GM06990 (cell line): ENCODE results near the gene ICE2.

Source experiments
- DNase-seq: peaks from one replicate; pipeline ENCODE4 v3.0.0-alpha.2; 2011; ENCODE audit not compliant: insufficient read length; ENCODE audit errors: extremely low read depth
- H3K27me3 ChIP-seq: replicated peaks from 2 replicates; pipeline ENCODE4 v1.6.0; 2011; ENCODE audit warnings: low read length; ENCODE audit not compliant: control insufficient read depth, insufficient read depth
- H3K36me3 ChIP-seq: 2 replicates; pipeline ENCODE4 v1.5.1; 2011; ENCODE audit warnings: low read length; ENCODE audit not compliant: control insufficient read depth, insufficient read depth
- H3K4me3 ChIP-seq: replicated peaks from 2 replicates; pipeline ENCODE4 v1.5.1; 2011; ENCODE audit warnings: low read depth, mild to moderate bottlenecking, control low read depth, low read length
- CTCF ChIP-seq: IDR thresholded peaks from 2 replicates; pipeline ENCODE4 v1.5.1; 2011; ENCODE audit warnings: low read length, control low read depth, mild to moderate bottlenecking, inconsistent platforms; ENCODE audit not compliant: insufficient read depth, poor library complexity, severe bottlenecking

Gene ICE2

GRCh38 chr15:60425461-60425860, 53.5 kb downstream of the ICE2 start:
- H3K4me3 ChIP-seq: no peak overlapping the region
- peaks cover 5% of the 10 kb centered on the region for H3K36me3 ChIP-seq
- no peak for TF ChIP-seq CTCF
- H3K27me3 ChIP-seq: no peaks in the 10 kb centered on the region
- no peak for DNase-seq

GRCh38 chr15:60424006-60424405, 54.9 kb downstream of the ICE2 start:
- no peak overlapping the region for H3K4me3 ChIP-seq
- H3K27me3 ChIP-seq: no peaks in the 10 kb centered on the region
- DNase-seq: no peak
- H3K36me3 ChIP-seq: peaks cover 5% of the 10 kb centered on the region
- TF ChIP-seq CTCF: no peak

- no peak for DNase-seq
These were observed 55.4 kb downstream of the ICE2 start for GRCh38 chr15:60423537-60423936.

GRCh38 chr15:60421544-60421943, 57.4 kb downstream of the ICE2 start:
- DNase-seq: no peak
- Histone ChIP-seq H3K36me3 (peaks cover 5% of the 10 kb centered on the region), H3K4me3 (no peak overlapping the region), H3K27me3 (no peaks in the 10 kb centered on the region)
- TF ChIP-seq CTCF: no peak

More at GRCh38 chr15:60423537-60423936, 55.4 kb downstream of the ICE2 start:
- Histone ChIP-seq H3K4me3 (no peak overlapping the region), H3K36me3 (peaks cover 5% of the 10 kb centered on the region), H3K27me3 (no peaks in the 10 kb centered on the region)
- TF ChIP-seq CTCF: no peak

GRCh38 chr15:60420203-60420716, 58.7 kb downstream of the ICE2 start:
- Histone ChIP-seq H3K36me3 (peaks cover 5% of the 10 kb centered on the region), H3K4me3 (no peak overlapping the region), H3K27me3 (no peaks in the 10 kb centered on the region)
- no peak for DNase-seq
- no peak for TF ChIP-seq CTCF

GRCh38 chr15:60419753-60420152, 59.2 kb downstream of the ICE2 start:
- no peak for DNase-seq
- H3K4me3 ChIP-seq: no peak overlapping the region
- TF ChIP-seq CTCF: no peak
- no peaks in the 10 kb centered on the region for H3K27me3 ChIP-seq
- H3K36me3 ChIP-seq: peaks cover 5% of the 10 kb centered on the region
